BJ (cell line): ENCODE data around the gene SLC43A3. TPM values are rescaled to one million over a fixed set of nuclear protein-coding genes. Genes with fewer than 3 reads are reported as not detected.
"Not testable (repeated sequence)": the region's sequence is repeated elsewhere in the genome, so short reads cannot be mapped to it uniquely, and the experiment has no call there.

ENCODE experiments used
- CTCF ChIA-PET: fragments of 350-600 bp; formaldehyde crosslinking; extraction: SDS; loops from one replicate; lab custom pipeline; 2021; ENCODE audit warnings: antibody characterized with exemption, inconsistent platforms; lab: Yijun Ruan, JAX
- POLR2A ChIA-PET: fragments of 300-600 bp; sonication (Branson Sonifier 250); formaldehyde crosslinking; extraction: SDS; loops from one replicate; lab custom pipeline; 2021; ENCODE audit warnings: antibody characterized with exemption; lab: Charles Lee
- DNase-seq: peaks from one replicate; pipeline ENCODE4 v3.0.0-alpha.2; 2011; ENCODE audit warnings: low read depth
- H3K27me3 ChIP-seq: 2 replicates; pipeline ENCODE4 v1.6.0; 2011; ENCODE audit warnings: low read length; ENCODE audit not compliant: control insufficient read depth, insufficient read depth
- H3K36me3 ChIP-seq: 2 replicates; pipeline ENCODE4 v1.5.1; 2011; ENCODE audit warnings: low read length; ENCODE audit not compliant: control insufficient read depth, insufficient read depth
- H3K4me3 ChIP-seq: 2 replicates; pipeline ENCODE4 v1.5.1; 2011; ENCODE audit warnings: low read depth, mild to moderate bottlenecking, control low read depth, low read length
- CTCF ChIP-seq: IDR thresholded peaks from 2 replicates; pipeline ENCODE4 v1.5.1; 2011; ENCODE audit warnings: low read depth, mild to moderate bottlenecking, control low read depth, inconsistent platforms, low read length, moderate library complexity; ENCODE audit not compliant: insufficient read depth
- polyA plus RNA-seq: library from polyadenylated mRNA; depleted of rRNA; stranded (reverse); fragments of >200 nt; gene quantifications from 2 replicates; pipeline ENCODE4 v1.2.3, GENCODE V29; 2011

The SLC43A3 gene
- polyA plus RNA-seq, 1 experiment, result 26.7 TPM

GRCh38 chr11:57406337-57406904, 20.5 kb downstream of the SLC43A3 start:
- Histone ChIP-seq H3K27me3 (no peaks in the 10 kb centered on the region), H3K36me3 (peaks cover 6% of the 10 kb centered on the region), H3K4me3 (no peak overlapping the region)
- ChIA-PET CTCF (interaction anchor here (1.4 kb wide), 1 partner anchor 15 kb away, joined by 3 read pairs; no protein-coding TSS in a partner anchor), POLR2A (no interaction called here)
- DNase-seq, result no peak
- TF ChIP-seq CTCF, result no peak

- DNase-seq, result no peak
- peaks cover 6% of the 10 kb centered on the region for H3K36me3 ChIP-seq
- ChIA-PET CTCF (no interaction called here), POLR2A (no interaction called here)
- no peaks in the 10 kb centered on the region for H3K27me3 ChIP-seq
- TF ChIP-seq CTCF, result no peak
- H3K4me3 ChIP-seq, result no peak overlapping the region
Observed at GRCh38 chr11:57405271-57405860, 21.6 kb downstream of the SLC43A3 start.

- ChIA-PET POLR2A (no interaction called here), CTCF (no interaction called here)
- Histone ChIP-seq H3K36me3 (no peaks in the 10 kb centered on the region; the same call in 1 of the 2 replicates), H3K27me3 (peaks cover under 1% of the 10 kb centered on the region; the same call in 1 of the 2 replicates), H3K4me3 (no peak overlapping the region)
- no peak for TF ChIP-seq CTCF
- DNase-seq, result no peak
Observed at GRCh38 chr11:57403802-57404147, 23.1 kb downstream of the SLC43A3 start.

GRCh38 chr11:57403003-57403801, 23.7 kb downstream of the SLC43A3 start:
- POLR2A ChIA-PET, H3K4me3 ChIP-seq, H3K27me3 ChIP-seq, H3K36me3 ChIP-seq, DNase-seq, CTCF ChIA-PET: not testable (repeated sequence)

- CTCF ChIA-PET, result no interaction called here
- DNase-seq, result no peak
- H3K4me3 ChIP-seq, result no peak overlapping the region
- POLR2A ChIA-PET, result no interaction called here
- H3K36me3 ChIP-seq, result no peaks in the 10 kb centered on the region; the same call in 1 of the 2 replicates
- no peak for TF ChIP-seq CTCF
- H3K27me3 ChIP-seq, result peaks cover 3% of the 10 kb centered on the region
Observed at GRCh38 chr11:57402188-57403002, 24.5 kb downstream of the SLC43A3 start.
